ENCODE data around the gene WNT9B.

WNT9B gene

GRCh38 chr17:46879101-46879500 is 27.7 kb downstream of the WNT9B start:
- TF ChIP-seq, protein P1, sequence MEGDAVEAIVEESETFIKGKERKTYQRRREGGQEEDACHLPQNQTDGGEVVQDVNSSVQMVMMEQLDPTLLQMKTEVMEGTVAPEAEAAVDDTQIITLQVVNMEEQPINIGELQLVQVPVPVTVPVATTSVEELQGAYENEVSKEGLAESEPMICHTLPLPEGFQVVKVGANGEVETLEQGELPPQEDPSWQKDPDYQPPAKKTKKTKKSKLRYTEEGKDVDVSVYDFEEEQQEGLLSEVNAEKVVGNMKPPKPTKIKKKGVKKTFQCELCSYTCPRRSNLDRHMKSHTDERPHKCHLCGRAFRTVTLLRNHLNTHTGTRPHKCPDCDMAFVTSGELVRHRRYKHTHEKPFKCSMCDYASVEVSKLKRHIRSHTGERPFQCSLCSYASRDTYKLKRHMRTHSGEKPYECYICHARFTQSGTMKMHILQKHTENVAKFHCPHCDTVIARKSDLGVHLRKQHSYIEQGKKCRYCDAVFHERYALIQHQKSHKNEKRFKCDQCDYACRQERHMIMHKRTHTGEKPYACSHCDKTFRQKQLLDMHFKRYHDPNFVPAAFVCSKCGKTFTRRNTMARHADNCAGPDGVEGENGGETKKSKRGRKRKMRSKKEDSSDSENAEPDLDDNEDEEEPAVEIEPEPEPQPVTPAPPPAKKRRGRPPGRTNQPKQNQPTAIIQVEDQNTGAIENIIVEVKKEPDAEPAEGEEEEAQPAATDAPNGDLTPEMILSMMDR (IDR thresholded peaks at IDR 0.05; ENCODE audit: insufficient read depth, low read depth, low read length, missing control alignments) = no peak
- DNase-seq (ENCODE audit: low read depth) = no peak
- H3K4me3 ChIP-seq (ENCODE audit: low read length) = no peak overlapping the region

DNA sequence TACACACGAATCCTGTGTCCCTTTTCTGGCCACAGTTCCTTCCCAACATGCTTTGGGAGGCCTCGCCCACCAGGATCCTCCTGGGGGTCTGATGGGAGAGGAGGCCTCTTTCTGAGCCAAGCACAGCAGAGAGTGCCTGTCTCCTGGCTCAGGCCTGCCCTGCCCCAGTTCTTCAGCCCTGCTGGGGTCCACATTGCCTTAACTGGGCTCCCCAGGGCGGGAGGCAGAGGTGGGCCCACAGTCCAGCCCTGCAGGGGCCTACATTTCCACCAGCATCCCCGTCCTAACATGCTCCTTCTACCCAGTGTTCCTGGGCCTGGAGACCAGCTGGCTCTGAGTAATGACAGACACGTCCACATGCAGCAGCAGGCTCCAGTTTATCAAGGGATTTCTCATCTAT is 29.6 kb downstream of the WNT9B start:
- no peak overlapping the region for H3K4me3 ChIP-seq (ENCODE audit: low read length)
- no peak for DNase-seq (ENCODE audit: low read depth)
- TF ChIP-seq, protein P1 (IDR thresholded peaks at IDR 0.05; ENCODE audit: insufficient read depth, low read depth, low read length, missing control alignments) = no peak

- TF ChIP-seq, protein P1 (IDR thresholded peaks at IDR 0.05; ENCODE audit: insufficient read depth, low read depth, low read length, missing control alignments) = no peak
- H3K4me3 ChIP-seq (ENCODE audit: low read length) = no peak overlapping the region
- DNase-seq (ENCODE audit: low read depth) = no peak
These were observed 31.3 kb downstream of the WNT9B start for GRCh38 chr17:46882666-46883065.

DNA sequence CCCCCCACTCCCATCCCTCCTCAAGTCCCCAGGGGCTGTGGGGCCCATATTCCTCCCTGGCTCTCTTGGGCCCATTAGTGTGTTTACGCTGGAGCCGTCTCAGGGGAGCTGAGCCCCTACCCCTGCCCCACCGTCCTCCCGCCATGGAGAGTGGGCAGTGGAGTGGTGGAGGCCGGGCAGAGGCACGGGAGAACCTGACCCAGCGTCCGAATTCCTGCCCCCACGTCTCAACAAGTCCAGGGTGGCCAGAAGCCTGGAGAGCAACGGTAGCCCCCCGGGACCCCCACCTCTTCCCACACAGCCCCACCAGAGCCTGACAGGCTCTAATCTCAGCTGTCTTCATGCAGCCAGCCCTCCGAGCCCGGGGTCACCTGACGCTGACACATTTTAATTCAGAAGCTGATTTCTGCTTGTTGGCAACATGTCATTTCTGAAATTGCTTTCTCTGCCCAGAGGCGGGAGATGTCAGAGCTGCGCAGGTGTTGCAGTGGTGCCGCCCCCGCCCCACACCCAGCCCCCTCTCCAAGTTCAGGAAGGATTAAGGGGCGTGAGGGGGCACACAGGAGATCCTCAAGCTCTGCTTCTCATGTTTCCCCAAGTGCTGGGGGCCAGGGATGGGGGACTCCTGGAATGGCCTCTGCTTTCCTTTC is 32.6 kb downstream of the WNT9B start:
- no peak overlapping the region for H3K4me3 ChIP-seq (ENCODE audit: low read length)
- TF ChIP-seq, protein P1 (IDR thresholded peaks at IDR 0.05; ENCODE audit: insufficient read depth, low read depth, low read length, missing control alignments) = no peak
- DNase-seq (ENCODE audit: low read depth) = no peak

GRCh38 chr17:46884552-46884951 is 33.2 kb downstream of the WNT9B start:
- no peak overlapping the region for H3K4me3 ChIP-seq (ENCODE audit: low read length)
- TF ChIP-seq, protein P1 (IDR thresholded peaks at IDR 0.05; ENCODE audit: insufficient read depth, low read depth, low read length, missing control alignments) = no peak
- DNase-seq (ENCODE audit: low read depth) = no peak

DNA sequence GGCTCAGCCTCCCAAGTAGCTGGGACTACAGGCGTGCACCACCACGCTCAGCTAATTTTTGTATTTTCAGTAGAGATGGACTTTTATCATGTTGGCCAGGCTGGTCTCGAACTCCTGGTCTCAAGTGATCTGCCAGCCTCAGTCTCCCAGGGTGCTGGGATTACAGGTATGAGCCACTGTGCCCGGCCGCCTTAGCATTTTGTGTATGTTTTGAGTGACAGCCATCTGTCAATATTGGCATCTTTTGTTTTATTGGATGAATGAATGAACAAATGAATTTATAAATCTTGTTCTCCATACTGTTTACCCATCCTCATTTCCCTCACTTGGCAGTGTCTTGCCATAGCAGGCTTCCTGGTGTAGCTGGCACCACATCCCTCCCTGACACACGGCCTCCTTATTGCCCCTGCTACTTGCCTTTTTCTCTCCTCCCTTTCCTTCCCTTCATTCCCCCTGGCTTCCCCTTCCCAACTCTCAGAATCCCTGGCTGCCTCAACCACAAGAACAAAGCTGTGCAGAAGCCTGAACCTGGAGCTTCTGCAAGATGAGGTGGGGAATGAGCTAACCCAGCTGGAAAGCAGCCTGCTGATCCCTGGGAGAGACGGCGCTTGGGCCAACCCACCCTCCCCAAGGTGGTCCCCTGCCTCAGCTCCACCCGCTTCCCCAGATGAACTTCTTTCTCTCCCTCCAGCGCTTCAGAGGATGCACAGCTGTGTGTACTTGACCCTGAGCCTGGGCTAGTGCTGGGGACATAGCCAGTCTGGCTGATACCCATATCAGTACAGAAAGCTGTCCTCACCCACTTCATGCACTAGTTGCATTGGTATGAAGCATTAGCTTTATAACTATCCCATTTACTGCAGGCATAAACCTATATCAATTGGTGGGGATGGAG is 34.3 kb downstream of the WNT9B start:
- TF ChIP-seq, protein P1 (IDR thresholded peaks at IDR 0.05; ENCODE audit: insufficient read depth, low read depth, low read length, missing control alignments) = no peak
- no peak for DNase-seq (ENCODE audit: low read depth)
- H3K4me3 ChIP-seq (ENCODE audit: low read length) = no peak overlapping the region
